ACHN (cell line): ENCODE measurements around the gene IGFLR1.

Experiments
- DNase-seq: peaks from one replicate; pipeline ENCODE4 v3.0.0-alpha.2; 2015
- in situ Hi-C: cut with HindIII; loops from 2 replicates; pipeline ENCODE4 v1.10.0; 2017; ENCODE audit warnings: low sequenced_read_pairs, low pct_ligation_motif_present, low pct_unique_long_range_greater_than_20kb

Gene IGFLR1

DNA sequence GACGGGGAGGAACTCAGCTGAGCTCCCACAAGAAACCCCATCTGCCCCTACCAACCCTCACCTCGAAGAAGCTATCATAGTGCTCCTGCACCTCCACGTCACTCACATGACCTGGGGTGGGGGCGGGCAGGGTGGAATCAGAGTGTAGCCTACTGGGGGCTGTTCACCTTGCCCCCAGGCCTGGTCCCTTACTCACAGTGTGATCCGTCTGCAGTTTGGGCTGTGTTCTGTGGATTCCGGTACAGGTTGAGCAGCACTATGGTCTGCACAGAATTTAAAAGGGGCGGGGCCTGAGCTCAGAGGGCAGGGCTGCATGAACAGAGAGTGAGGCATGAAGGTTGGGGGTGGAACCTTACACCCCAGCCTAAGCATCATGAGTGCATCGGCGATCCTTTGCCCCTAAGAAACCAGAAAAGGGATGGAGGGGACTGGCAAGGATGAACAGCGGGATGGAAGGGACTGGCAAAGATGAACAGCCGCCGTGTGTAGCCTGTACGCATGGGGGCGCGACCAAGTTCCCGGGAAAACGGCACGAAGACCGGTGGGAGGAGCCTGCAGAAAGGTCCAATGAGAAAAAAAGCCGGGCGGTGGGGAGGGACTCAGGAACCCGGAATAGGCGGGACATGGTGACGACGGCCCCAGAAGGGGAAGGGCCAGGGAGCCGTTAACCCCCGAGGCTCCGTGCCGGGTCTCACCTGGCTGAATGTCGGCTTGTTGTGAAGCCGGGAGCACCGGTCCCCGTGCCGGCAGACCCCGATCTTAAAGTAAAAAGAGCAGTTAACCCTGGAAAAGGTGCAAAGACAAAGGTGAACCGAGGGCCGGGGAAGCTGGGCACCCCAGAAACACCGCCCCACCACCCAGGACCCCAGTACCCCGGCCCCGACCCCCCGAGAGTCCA is 2.4 kb upstream of the IGFLR1 start:
- in situ Hi-C loops: no loop called here
- DNase-seq: peak; percentile 95

DNA sequence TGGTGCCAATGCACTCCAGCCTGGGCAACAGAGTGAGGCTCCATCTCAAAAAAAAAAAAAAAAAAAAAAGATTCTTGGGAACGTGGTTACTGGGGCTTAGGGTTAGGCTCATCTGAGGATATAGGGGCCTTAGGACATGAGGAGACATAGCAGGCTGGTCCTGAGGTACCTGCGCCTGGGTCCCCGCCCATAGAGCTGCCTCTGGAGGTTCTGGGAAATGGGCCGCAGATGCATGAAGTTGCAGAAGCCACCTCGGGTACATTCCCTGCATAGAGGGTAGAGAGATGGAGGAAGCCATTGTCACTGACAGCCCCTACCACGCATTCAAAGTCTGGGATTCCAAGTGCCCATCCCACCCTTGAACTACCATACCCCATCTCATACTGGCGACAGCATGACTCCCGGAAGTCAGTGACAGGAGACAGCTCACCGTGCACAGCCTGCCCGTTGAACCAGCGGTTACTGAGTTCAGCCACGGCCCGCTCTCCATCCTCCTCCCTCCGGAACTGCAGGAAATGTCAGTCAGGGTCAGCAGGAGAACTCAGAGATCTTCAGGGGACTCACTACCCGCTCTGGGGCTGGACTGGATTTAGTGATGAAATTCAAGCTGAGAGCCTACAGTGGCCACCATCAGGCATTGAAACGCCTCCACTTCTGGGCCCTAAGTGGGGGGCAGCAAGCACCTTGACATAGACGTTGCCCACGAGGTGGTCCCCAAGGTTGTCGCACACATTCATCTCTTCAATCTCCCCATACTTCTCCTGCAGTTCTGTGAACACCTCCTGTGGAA is 1.6 kb upstream of the IGFLR1 start:
- in situ Hi-C loops: no loop called here
- DNase-seq: no peak

DNA sequence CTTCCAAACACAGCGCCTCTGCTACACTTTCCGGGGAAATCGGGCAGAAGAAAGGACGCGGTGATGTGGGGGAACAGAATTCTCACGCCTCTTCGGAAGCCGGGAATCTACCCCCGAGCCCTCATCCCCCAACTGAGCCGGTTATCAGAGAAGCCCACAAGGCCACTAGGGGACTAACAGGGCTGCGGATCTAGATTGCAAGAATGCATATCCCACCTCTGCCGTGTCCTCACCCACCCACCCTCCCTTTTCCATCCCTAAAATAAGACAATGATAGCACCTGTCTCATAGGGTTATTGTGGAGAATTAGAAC is 1.1 kb downstream of the IGFLR1 start:
- in situ Hi-C loops: no loop called here
- DNase-seq: no peak

DNA sequence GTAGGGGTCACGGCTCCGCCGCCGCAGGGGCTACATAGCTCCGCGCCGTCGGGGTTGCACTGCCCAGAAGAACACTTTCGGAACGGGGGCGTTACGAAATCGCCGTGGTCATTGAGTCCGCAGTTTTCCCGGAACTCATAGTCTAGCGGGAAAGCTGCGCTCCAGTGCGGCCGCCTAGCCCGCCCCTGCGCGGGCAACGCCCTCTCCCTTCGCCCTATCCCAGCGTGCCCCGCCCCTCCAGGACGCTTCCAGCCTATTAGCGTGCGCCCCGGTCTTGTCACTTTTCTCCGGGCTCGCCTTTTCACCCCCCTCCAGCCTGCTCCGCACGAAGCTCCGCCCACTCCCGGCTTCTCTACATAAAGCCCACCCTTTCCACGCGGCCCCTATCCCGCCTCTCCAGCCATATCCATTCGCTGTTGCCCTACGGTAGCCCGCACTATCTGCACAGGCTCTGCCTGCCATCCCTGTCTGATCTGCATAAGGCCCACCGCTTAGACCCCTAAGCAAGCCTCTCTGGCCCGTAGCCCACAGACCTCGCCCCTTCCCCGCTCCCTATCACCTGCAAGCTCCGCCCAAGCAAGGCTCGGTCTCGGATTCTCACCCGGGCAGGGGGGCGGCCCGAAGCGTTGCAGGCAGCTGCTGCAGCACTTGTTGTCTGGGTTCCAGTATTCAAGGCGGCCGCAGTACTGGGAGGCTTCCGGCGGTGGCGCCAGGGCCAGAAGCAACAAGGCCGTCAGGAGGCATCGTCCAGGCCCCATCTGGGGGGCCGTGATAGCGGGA is 1.6 kb downstream of the IGFLR1 start:
- in situ Hi-C loops: no loop called here
- peak; percentile 96 for DNase-seq

DNA sequence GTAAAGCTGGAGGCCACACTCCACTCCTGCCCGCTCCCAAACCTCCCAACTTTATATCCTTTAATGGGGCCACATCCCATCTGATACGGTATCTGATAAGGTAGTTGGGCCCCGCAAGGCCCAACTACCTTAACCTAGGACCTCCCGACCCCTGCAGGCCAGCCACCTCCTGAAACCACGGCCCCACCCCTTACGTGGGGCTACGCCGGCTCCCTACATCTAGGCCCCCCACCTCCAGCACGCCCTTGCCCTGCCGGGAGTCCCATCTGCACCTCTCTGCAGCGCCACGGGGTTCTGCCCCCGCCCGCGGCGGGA is 2.2 kb downstream of the IGFLR1 start:
- in situ Hi-C loops: no loop called here
- DNase-seq: no peak

DNA sequence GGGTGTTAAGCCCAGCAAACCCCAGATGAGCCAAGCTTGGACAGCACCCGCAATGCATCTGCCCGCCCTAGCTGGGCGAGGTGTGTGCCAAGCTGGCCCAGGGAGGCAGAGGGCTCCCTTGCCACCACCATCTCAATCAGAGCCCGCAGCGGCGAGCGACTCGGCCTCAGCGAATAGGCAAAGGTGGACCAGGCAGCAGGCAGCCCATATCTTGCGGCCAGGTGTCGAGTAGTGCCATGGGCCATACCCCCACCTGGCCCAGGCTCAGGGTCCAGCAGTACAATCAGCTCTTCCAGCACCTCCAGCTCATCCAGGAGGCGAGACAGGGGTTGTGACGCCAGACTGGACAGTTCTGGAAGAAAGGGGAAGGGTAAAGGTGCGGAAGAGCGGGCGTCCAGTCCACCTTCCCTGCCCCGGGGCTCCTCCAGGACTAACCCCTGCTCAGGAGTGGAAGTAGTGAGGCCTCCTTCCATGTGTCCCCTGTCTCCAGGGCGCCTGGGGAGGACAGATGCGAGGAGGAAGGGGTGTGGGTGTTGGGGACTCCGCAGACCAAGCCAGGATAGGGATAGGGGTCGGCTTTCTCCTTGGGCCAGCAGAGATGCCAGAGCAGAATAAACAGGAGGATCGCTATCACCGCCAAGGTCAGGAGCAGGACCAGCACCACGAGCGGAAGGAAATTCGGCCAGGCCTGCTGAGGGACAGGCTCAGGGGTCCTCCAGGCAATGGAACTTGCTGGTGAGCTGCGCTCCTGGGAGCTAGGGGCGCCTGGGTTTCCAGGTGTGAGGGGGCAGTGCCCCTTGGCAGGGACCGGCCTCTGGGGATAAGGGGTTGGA is 2.8 kb downstream of the IGFLR1 start:
- DNase-seq: no peak
- in situ Hi-C loops: no loop called here

DNA sequence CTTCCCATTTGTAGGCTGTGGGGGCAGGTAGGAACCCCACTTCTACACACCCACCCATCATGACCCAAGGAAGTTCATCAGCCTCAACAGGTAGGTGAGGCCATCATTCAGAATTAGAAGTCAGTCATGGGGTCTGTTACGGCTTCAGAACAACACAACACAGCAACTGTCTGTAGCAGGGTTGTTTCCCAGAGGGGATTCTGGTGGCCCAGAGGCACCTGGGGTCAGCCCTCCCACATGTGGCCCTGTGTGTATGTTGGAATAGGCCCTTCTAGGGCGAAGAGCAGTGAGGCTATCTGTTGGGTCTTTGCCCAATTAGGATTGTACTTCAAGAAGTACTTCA is 3.4 kb downstream of the IGFLR1 start:
- DNase-seq: no peak
- in situ Hi-C loops: no loop called here

DNA sequence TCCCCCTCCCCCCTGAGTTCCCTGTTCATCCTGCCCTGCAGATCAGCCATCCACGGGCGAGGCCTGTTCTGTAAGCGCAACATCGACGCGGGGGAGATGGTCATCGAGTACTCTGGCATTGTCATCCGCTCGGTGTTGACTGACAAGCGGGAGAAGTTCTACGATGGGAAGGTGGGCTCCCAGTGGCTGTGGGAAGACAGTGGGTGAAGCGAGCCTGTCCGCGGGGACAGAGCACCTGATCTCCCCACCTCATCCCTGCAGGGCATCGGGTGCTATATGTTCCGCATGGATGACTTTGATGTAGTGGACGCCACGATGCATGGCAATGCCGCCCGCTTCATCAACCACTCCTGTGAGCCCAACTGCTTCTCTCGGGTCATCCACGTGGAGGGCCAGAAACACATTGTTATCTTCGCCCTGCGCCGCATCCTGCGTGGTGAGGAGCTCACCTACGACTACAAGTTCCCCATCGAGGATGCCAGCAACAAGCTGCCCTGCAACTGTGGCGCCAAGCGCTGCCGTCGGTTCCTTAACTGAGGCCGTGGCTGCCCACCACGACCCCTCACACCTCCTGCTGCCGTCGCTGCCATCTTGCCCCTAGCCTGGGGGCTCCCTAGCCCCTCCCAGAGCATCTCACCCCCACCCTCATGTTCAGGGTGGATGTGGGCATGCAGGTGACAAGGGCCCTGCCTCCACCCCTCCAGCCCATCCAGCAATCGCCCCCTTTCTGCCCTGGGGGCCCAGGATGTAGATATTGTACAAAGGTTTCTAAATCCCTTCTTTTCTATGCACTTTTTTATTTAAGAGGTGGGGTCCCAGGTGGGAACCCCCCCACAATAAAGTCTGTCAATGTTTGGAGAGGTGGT is 4.0 kb downstream of the IGFLR1 start:
- DNase-seq: no peak
- in situ Hi-C loops: no loop called here

DNA sequence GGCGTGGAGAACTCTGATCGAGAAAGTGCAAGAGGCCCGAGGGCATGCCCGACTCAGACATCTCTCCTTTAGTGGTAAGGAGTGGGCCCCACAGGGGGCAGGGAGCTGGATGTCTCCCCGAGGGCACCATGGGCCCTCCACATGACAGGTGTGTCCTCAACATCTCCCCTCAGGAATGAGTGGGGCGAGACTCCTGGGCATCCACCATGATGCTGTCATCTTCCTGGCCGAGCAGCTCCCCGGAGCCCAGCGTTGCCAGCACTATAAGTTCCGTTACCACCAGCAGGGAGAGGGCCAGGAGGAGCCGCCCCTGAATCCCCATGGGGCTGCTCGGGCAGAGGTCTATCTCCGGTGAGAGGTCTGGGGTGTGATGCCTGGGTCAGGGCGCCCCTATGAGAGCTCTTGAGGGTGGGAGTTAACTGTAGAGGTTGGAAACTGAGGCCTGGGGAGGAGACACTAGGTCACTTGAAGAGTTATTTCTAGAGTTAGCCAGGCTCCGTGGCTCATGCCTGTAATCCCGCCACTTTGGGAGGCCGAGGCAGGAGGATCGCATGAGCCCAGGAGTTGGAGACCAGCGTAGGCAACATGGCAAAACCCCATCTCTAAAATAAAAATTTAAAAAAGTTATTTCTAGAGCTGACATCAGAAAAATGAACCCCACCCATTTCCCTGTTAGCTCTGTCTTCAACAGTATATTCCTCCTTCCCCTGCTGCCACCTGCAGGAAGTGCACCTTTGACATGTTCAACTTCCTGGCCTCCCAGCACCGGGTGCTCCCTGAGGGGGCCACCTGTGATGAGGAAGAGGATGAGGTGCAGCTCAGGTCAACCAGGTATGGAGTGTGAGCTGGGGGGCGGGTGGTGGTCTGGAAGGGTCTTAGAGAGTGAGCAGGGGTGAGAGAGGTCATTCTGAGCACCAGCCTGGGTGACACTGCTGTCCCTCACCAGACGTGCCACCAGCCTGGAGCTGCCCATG is 5.1 kb downstream of the IGFLR1 start:
- in situ Hi-C loops: no loop called here
- DNase-seq: peak; percentile 15

DNA sequence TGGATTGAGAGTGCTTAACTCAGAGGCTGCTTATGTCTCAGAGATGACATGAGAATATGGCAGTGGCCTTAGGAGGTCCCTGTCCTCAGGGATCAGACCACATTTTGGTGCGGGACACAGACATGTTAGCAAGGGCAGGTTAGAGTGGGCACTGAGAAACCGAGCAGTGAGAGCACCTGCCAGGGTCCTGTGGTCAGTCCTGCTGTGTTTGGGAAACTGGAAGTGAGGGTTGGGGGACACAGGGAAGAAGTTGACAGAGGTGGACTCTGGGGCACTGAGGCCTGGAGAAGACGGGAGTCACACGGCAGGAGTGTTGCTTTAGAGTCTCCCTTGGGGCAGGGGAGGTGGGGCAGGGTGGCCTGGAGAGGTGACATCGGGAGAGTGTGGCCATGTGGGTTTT is 7.4 kb downstream of the IGFLR1 start:
- no peak for DNase-seq
- in situ Hi-C loops: no loop called here

DNA sequence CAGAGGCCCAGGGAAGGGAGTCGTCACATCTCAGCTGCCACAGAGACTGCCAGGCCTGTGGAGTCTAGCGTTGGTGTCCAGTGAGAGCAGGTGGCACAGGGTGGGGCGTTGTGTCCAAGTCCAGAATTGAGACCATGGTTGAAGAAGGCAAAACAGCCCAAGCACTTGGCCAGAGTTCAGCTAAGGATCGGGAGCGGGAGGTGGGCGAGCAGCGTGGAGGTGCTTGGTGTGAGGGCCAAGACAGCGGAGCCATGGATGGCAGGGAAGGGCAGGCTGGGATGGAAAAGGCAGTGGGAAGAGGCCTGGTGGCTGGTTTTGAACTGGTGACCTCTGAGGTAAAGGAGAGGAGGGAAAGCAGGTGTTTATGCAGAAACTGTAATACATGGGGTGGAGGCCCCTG is 8.0 kb downstream of the IGFLR1 start:
- no peak for DNase-seq
- in situ Hi-C loops: no loop called here

DNA sequence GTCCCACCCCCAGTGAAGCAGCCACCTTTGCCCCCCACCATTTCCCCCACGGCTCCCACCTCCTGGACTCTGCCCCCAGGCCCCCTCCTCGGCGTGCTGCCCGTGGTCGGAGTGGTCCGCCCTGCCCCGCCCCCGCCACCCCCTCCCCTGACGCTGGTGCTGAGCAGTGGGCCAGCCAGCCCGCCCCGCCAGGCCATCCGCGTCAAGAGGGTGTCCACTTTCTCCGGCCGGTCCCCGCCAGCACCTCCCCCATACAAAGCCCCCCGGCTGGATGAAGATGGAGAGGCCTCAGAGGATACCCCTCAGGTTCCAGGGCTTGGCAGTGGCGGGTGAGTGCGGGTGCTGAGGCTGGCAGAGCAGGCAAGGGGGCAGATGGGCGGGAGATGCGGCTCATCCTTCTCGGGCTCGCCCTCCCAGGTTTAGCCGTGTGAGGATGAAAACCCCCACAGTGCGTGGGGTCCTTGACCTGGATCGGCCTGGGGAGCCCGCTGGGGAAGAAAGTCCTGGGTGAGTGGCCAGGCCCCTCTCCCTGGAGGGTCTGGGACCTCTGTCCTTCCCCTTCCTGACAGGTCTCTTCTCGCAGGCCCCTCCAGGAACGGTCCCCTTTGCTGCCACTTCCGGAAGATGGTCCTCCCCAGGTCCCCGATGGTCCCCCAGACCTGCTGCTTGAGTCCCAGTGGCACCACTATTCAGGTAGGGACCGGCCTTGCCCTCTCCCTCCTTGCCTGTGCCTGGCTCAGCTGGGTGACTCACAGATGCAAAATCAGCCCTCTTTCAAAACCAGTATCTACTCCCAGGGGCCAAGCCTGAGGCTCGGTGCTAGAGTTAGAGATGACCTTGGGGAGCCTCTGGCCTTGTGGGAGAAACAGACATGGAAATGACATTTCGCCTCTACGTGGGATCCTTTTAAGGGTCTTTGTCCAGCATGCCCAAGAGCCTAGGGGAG is 8.8 kb downstream of the IGFLR1 start:
- in situ Hi-C loops: no loop called here

DNA sequence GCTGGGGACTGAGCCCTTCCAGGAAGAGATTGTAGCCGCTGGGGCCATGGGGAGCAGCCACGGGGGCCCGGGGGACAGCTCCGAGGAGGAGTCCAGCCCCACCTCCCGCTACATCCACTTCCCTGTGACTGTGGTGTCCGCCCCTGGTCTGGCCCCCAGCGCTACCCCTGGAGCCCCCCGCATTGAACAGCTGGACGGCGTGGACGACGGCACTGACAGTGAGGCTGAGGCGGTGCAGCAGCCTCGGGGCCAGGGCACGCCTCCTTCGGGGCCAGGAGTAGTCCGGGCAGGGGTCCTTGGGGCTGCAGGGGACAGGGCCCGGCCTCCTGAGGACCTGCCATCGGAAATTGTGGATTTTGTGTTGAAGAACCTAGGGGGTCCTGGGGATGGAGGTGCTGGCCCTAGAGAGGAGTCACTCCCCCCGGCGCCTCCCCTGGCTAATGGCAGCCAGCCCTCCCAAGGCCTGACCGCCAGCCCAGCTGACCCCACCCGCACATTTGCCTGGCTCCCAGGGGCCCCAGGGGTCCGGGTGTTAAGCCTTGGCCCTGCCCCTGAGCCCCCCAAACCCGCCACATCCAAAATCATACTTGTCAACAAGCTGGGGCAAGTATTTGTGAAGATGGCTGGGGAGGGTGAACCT is 9.6 kb downstream of the IGFLR1 start:
- in situ Hi-C loops: no loop called here
- no peak for DNase-seq

More for the DNA sequence above, 8.8 kb downstream of the IGFLR1 start:
- no peak for DNase-seq

DNA sequence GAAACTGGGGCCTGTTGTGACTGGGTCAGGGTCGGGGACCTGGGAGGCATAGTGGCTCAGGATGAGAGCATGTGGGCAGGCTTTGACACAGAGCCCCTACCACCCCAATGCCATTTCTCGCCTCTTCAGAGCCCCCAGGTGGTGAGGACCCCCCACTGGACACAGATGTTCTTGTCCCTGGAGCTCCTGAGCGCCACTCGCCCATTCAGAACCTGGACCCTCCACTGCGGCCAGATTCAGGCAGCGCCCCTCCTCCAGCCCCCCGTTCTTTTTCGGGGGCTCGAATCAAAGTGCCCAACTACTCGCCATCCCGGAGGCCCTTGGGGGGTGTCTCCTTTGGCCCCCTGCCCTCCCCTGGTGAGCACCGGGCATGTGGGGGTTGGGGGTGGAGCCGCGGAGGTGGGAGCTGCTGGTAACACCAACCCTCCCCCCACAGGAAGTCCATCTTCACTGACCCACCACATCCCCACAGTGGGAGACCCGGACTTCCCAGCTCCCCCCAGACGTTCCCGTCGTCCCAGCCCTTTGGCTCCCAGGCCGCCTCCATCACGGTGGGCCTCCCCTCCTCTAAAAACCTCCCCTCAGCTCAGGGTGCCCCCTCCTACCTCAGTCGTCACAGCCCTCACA is 10.4 kb downstream of the IGFLR1 start:
- in situ Hi-C loops: no loop called here
- no peak for DNase-seq

DNA sequence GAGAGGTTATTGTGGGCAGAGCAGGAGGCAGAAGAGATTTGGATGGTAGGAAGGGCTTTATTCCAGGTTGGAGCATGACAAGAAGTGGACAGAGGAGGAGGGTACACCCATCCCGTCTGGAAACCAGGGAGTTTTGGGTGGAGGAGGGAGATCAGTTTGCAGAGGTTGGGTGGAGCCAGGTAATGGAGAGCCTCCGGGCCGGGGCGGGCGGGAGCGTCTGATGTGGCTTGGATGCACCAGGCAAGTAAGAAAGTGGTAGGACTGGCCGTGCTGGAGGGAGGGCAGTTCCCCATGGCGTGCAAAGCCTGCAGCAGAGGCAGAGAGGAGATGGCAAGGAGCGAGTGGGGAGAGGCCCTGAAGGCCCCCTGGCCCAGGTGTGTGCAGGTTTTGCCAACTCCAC is 10.9 kb downstream of the IGFLR1 start:
- no peak for DNase-seq
- in situ Hi-C loops: no loop called here
